Panc1 (cell line): Measurements from ENCODE around the gene ARHGEF17.

ENCODE experiments used
- POLR2AphosphoS5 ChIP-seq: IDR thresholded peaks from 2 replicates; pipeline ENCODE4 v1.6.1; 2012; ENCODE audit warnings: mild to moderate bottlenecking, low read depth, low read length, moderate library complexity
- SIN3A ChIP-seq: IDR thresholded peaks from 2 replicates; pipeline ENCODE4 v1.6.1; 2012; ENCODE audit warnings: low read depth, mild to moderate bottlenecking, low read length, moderate library complexity, borderline replicate concordance; ENCODE audit not compliant: insufficient read depth
- TF ChIP-seq, protein P1 (sequence below), 2 experiments: IDR thresholded peaks; 2 replicates each; pipeline ENCODE4 v1.6.1; 2011 to 2012; ENCODE audit warnings: low read depth in 2 of 2, control low read depth in 1 of 2, low read length in 1 of 2, mild to moderate bottlenecking in 1 of 2, moderate library complexity in 1 of 2; ENCODE audit not compliant: insufficient read depth in 1 of 2
- TF ChIP-seq, protein P2 (sequence below): fragments of 450-650 bp; IDR thresholded peaks from 2 replicates; pipeline ENCODE4 v1.5.1; 2017; ENCODE audit warnings: mild to moderate bottlenecking

DNA sequence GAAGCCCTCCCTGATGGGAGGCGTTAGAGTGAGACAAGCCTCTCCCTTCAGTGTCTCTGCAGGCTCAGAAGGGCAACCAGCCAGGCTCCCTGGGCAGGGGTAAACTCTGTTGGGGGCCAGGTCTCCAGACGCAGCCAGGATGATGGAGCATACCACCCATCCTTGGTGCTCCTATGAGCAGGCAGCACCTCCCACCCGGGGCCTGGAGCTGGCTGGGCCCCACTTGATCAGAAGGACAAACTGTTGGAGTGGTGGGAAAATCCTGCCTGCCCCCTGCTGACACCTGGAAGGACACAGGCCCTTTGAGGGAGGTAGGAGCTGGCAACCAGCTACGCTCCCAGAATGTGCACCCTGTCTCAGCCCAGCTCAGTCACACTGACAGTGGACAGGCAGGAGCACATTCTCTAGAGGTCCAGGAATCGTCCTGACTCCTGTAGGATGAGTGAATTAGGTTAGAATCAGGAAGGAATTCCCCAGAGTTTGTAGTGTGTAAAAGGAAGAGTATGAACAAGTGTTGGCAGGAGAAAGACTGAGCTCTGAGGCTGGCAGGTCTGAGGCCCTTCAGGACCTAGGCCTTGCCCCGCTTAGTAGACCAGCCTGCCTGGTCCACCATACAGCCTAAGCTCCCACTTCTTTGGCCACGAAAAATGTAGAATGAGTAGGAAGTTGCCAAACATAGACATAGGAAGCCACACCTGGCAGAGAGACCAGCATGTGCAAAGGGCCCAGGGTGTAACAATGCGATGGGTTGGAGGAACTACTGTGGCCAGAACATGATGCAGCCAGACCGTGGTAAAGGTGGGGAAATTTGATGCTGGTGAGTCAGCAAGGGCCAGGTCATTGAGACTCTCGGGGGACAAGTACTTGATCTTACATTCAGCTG lies 19.1 kb downstream of the ARHGEF17 start:
- TF ChIP-seq, protein P1, sequence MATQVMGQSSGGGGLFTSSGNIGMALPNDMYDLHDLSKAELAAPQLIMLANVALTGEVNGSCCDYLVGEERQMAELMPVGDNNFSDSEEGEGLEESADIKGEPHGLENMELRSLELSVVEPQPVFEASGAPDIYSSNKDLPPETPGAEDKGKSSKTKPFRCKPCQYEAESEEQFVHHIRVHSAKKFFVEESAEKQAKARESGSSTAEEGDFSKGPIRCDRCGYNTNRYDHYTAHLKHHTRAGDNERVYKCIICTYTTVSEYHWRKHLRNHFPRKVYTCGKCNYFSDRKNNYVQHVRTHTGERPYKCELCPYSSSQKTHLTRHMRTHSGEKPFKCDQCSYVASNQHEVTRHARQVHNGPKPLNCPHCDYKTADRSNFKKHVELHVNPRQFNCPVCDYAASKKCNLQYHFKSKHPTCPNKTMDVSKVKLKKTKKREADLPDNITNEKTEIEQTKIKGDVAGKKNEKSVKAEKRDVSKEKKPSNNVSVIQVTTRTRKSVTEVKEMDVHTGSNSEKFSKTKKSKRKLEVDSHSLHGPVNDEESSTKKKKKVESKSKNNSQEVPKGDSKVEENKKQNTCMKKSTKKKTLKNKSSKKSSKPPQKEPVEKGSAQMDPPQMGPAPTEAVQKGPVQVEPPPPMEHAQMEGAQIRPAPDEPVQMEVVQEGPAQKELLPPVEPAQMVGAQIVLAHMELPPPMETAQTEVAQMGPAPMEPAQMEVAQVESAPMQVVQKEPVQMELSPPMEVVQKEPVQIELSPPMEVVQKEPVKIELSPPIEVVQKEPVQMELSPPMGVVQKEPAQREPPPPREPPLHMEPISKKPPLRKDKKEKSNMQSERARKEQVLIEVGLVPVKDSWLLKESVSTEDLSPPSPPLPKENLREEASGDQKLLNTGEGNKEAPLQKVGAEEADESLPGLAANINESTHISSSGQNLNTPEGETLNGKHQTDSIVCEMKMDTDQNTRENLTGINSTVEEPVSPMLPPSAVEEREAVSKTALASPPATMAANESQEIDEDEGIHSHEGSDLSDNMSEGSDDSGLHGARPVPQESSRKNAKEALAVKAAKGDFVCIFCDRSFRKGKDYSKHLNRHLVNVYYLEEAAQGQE (IDR thresholded peaks at IDR 0.05; ENCODE audit: insufficient read depth in 1 of 2, low read depth in 2 of 2, low read length in 1 of 2), result no peak
- TF ChIP-seq, protein P2, sequence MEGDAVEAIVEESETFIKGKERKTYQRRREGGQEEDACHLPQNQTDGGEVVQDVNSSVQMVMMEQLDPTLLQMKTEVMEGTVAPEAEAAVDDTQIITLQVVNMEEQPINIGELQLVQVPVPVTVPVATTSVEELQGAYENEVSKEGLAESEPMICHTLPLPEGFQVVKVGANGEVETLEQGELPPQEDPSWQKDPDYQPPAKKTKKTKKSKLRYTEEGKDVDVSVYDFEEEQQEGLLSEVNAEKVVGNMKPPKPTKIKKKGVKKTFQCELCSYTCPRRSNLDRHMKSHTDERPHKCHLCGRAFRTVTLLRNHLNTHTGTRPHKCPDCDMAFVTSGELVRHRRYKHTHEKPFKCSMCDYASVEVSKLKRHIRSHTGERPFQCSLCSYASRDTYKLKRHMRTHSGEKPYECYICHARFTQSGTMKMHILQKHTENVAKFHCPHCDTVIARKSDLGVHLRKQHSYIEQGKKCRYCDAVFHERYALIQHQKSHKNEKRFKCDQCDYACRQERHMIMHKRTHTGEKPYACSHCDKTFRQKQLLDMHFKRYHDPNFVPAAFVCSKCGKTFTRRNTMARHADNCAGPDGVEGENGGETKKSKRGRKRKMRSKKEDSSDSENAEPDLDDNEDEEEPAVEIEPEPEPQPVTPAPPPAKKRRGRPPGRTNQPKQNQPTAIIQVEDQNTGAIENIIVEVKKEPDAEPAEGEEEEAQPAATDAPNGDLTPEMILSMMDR, result no peak
- no peak for TF ChIP-seq POLR2AphosphoS5
- TF ChIP-seq SIN3A, result no peak
